ENCODE data around the gene TSPO2. TPM values are rescaled to one million over a fixed set of nuclear protein-coding genes. Genes with fewer than 3 reads are reported as not detected.
A peak's percentile ranks its signal among the peaks of the same experiment; 100 is the strongest.

The TSPO2 gene
- total RNA-seq (2022) (not detected in 2 replicates), Bru-seq, nascent RNA (not detected), BruChase-seq, experiment 1, labeled RNA remaining after a 6-hour chase (not detected), BruChase-seq, experiment 2, labeled RNA remaining after a 2-hour chase (not detected)
- long read RNA-seq: 0 reads

- no peaks in the 10 kb centered on the region for H3K36me3 Mint-ChIP-seq (ENCODE audit: insufficient read depth, unreplicated experiment)
- H3K9me3 Mint-ChIP-seq (ENCODE audit: unreplicated experiment): no peaks in the 10 kb centered on the region
- CTCF ChIA-PET: interaction anchor here (0.6 to 5.5 kb wide), 6 partner anchors 11 to 1733 kb away, joined by 3 to 43 read pairs (median 4); no protein-coding TSS in a partner anchor
- peaks cover 23% of the 10 kb centered on the region for H3K4me1 Mint-ChIP-seq (ENCODE audit: insufficient read depth, unreplicated experiment)
- H3K27ac Mint-ChIP-seq (ENCODE audit: low read depth, unreplicated experiment): no peak within 1 kb of the TSS
- H3K4me3 Mint-ChIP-seq (ENCODE audit: unreplicated experiment): no peak within 1 kb of the TSS
- TF ChIP-seq CTCF (IDR thresholded peaks at IDR 0.05; ENCODE audit: unreplicated experiment): no peak
- no TSS peak for BruUV-seq (replicated peaks)
- POLR2A ChIA-PET: no interaction called here
- DNase-seq (ENCODE audit: unreplicated experiment): no peak
- intact Hi-C loops (cut with micrococcal nuclease): no loop called here
- H3K27me3 Mint-ChIP-seq (ENCODE audit: insufficient read depth, unreplicated experiment): no peaks in the 10 kb centered on the region
Measured at GRCh38 chr6:41042226-41043055, at the start of gene TSPO2. Gene TSPO2 (plus strand): TSS chr6:41042467. CDS start chr6:41042986, 519 bp downstream.

- no peaks in the 10 kb centered on the region for H3K36me3 Mint-ChIP-seq (ENCODE audit: insufficient read depth, unreplicated experiment)
- CTCF ChIA-PET: interaction anchor here (0.6 kb wide), 1 partner anchor 1811 kb away, joined by 3 read pairs; no protein-coding TSS in a partner anchor
- no peak for TF ChIP-seq CTCF (IDR thresholded peaks at IDR 0.05; ENCODE audit: unreplicated experiment)
- no peaks in the 10 kb centered on the region for H3K9me3 Mint-ChIP-seq (ENCODE audit: unreplicated experiment)
- H3K4me1 Mint-ChIP-seq (ENCODE audit: insufficient read depth, unreplicated experiment): peaks cover 14% of the 10 kb centered on the region
- no TSS peak for BruUV-seq (replicated peaks)
- DNase-seq (ENCODE audit: unreplicated experiment): no peak
- POLR2A ChIA-PET: interaction anchor here (0.6 to 0.9 kb wide), 2 partner anchors 10 to 11 kb away, joined by 3 read pairs; no protein-coding TSS in a partner anchor
- no peak overlapping the region for H3K27ac Mint-ChIP-seq (ENCODE audit: low read depth, unreplicated experiment)
- H3K4me3 Mint-ChIP-seq (ENCODE audit: unreplicated experiment): no peak overlapping the region
- intact Hi-C loops (cut with micrococcal nuclease): no loop called here
- peaks cover 33% of the 10 kb centered on the region for H3K27me3 Mint-ChIP-seq (ENCODE audit: insufficient read depth, unreplicated experiment)
Measured at GRCh38 chr6:40992746-40993145, 49.5 kb upstream of the TSPO2 start.

GRCh38 chr6:40996591-40997233 lies 45.6 kb upstream of the TSPO2 start:
- no peaks in the 10 kb centered on the region for H3K9me3 Mint-ChIP-seq (ENCODE audit: unreplicated experiment)
- no peak for TF ChIP-seq CTCF (IDR thresholded peaks at IDR 0.05; ENCODE audit: unreplicated experiment)
- BruUV-seq (replicated peaks): no TSS peak
- DNase-seq (ENCODE audit: unreplicated experiment): no peak
- intact Hi-C loops (cut with micrococcal nuclease): no loop called here
- H3K27ac Mint-ChIP-seq (ENCODE audit: low read depth, unreplicated experiment): peak overlapping the region; percentile 47
- POLR2A ChIA-PET: interaction anchor here (1.7 kb wide), 1 partner anchor 25 kb away, joined by 6 read pairs; no protein-coding TSS in a partner anchor
- peaks cover 14% of the 10 kb centered on the region for H3K4me1 Mint-ChIP-seq (ENCODE audit: insufficient read depth, unreplicated experiment)
- H3K36me3 Mint-ChIP-seq (ENCODE audit: insufficient read depth, unreplicated experiment): no peaks in the 10 kb centered on the region
- CTCF ChIA-PET: interaction anchor here (0.6 to 2.5 kb wide), 3 partner anchors 11 to 674 kb away, joined by 3 to 11 read pairs (median 3); no protein-coding TSS in a partner anchor
- no peak overlapping the region for H3K4me3 Mint-ChIP-seq (ENCODE audit: unreplicated experiment)
- H3K27me3 Mint-ChIP-seq (ENCODE audit: insufficient read depth, unreplicated experiment): peaks cover 20% of the 10 kb centered on the region
